Activated gamma-delta T cell treated with Interleukin-2 at 50 U/mL for 16 hours (primary cell): ENCODE measurements around the gene SEC22A.

Source experiments
- DNase-seq: peaks from one replicate; pipeline ENCODE4 v3.0.0-alpha.2; 2020

The SEC22A gene

DNA sequence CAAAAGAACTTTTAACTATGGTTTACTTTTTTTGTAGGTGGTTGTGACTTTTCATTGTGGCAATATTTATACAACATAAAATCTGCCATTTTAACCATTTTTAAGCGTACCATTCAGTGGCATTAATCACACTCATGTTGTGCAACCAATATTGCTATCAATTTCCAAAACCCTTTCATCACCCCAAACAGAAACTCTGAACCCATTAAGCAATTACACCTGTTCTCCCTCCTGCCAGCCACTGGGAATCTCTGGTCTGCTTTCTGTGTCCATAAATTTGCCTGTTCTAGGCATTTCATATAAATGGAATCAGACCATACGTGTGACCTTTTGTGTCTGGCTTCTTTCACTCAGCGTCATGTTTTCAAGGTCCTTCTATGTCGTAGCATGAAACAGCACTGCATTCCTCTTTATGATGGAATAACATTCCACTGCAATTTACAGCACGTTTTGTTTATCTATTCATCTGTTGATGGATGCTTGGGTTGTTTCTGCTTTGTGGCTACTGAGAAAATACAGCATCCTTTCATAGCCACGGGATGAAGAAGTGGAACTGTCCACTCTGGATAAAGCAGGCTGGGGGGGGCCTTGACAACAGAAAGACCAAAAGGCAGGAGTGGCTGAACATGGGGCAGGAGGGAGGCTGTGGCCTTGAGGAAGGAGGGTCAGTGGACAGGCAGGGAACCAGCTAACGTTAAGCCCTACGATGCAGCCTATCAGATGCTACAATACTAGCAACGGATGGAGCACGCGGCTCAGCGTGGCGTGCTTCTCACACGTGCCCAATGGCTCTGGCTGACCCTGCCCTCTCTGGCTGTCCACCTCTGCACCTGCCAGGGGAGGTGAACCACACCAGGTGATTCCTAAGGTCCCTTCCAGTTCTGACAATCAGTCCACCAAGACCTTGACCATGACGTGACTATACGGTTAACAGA, 110.9 kb downstream of the SEC22A start:
- DNase-seq: no peak

DNA sequence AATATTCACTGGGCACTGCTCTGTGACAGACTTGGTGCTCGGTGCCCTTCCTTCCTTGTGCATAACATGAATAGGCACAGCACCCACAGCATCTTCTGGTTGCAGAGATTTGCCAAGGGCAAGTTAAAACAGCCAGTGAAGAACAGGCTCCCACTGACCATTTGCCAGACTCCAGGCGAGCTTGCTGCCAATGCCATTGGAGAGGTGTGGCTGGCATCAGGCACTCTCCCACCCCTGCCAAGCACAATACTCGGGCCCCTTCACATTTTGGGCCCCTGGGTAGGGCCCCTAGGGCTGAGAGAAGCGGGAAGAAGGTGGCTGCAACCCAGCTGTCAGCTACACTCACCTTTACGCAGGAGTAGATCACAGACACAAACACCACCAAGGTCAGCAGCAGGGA, 112.1 kb downstream of the SEC22A start:
- DNase-seq: no peak

DNA sequence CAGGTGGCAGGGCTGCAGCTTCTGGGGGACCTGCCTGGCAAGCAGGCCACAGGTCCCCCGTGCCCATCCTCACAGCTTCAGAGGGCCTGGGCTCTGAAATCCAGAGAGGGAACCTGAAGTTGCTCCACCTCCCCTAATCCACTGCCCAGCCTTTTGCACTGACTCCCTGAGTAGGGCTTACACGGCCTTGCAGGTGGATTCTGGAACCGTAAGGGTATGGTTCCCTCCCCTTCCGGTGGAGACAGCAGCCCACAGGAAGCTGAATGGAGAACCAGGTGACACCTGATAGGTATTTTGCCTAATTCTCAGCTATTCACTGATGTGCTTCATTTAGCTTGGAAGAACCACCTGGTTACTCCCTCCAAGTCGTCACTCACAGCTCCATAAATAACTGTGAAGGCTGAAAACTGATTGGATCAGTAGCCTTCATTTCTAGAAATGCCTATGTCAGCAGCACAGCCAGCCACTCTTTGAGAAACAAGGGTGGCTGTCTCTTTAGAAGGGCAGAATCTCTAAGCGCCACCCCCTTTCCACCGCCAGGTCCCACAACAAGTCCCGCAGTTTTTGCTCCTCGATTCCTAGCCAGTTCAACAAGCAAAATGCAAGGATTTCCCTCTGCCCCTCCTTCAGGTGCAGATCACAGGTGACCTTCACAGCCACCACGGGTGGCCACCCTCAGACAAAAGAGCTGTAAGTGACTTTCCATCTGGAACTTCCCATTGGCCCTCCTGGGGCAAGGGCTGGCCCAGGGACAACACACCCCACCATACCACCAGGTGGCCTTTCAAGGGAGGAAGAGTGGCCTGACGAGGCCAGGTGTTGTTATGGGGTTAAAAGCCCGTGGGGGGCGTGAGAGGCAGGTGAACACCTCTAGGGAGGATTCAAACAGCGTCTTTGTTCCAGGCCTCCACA, 112.9 kb downstream of the SEC22A start:
- no peak for DNase-seq

DNA sequence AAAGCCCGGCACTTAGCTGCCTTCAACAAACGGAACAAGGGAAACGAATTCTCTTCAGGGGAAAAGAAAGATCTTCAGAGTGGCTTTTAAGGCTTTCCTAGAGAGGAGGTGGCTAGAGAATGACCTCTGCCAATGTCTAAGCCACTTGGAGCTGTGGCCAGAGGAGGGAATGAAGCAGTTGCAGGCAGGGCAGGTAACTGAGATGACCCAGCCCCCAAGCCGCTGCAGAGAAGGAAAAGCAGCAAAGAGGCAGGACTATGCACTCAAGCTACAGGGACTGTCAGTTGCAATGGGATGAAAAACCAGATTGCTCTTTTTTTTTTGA, 113.5 kb downstream of the SEC22A start:
- DNase-seq: no peak

DNA sequence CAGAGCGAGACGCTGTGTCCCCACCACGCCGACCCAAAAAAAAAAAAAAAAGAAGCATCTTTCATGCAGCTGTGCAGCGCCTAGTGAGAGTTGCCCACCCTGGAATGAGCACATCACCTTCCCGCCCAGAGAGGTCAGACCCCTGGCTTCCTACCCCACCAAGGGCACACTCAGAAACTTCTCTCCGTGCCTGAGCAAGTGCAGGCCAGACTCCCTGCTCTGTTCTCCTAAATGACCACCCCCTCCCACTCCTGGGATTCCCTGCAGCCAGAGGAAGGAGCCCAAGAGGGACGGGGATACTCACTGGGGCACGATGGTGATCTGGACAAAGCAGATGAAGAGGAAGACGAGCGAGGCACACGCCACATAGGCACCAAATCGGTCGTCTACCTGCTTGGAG, 116.0 kb downstream of the SEC22A start:
- DNase-seq: no peak

DNA sequence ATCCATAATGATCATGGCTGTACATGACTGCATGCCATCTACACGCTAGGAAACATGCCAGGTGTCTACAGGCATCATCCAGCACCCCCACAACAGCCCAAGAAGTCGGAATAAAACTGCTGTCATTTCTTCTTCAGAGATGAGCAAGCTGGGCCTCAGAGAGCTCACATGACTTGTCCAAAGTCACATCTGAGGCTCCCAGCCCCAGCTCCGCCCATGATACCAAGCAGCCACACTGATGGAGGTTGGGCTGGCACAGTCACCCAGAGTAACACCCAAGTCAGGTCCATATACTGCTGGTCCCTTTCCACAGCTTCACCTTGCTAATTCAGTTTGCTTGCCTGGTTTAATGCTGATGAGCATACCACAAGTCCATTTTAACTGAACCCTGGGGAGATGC, 116.6 kb downstream of the SEC22A start:
- DNase-seq: no peak

DNA sequence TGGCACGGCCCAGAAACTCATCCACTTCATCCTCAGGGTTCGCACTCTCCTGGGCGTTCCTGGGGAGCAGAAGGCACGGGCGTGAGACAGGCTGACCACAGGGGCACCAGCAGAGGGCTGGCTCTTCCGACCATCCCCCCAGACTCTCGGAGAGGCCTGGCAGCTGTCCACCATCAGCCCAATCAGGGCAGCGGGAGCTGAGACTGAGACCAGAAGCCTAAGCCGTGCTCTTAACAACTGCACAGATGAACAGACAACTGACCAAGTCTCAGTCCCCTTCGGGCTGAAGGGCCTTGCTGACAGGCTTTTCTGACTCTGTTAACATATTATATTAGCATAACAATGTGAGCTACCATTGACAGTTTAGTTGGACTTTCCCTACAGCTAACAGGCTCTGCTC, 118.0 kb downstream of the SEC22A start:
- DNase-seq: no peak

DNA sequence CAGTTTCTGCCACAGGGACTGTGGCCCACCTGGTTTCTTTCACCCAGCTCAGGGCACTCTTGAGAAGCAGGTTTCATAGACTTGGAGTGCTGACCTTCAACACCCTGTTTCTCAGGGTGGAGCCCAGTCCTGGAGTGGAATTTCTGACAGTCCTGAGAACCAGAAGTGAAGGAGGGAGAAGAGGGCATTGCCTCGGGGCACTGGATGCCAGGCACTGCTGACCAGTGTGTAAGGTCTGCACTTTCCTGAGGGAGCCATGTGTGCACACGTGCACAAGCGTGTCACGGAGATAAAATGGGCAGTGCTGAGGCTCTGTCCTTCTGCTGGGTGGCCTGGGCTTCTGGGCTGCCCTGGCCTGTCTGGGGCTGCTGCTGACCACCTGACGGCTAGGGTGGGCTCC, 118.5 kb downstream of the SEC22A start:
- DNase-seq: no peak

DNA sequence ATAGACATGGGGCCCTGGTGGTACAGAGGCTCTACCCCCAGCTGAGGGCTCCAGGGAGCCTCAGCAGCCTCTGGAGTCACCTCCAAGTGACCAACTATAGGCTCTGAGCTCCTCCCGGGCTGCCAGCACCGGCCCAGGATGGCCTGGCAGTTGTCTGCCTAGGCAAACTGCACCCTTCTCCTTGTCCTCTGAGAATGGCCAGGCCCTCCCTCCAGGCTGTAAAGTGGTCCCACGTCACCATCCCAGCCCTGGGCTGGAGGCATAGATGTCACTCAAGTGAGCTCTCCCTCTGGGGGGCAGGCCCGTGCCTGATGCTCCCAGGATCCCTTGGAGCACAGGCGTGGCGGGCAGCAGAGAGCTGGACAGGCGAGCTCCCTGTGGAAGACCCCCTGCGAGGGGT, 120.1 kb downstream of the SEC22A start:
- no peak for DNase-seq

DNA sequence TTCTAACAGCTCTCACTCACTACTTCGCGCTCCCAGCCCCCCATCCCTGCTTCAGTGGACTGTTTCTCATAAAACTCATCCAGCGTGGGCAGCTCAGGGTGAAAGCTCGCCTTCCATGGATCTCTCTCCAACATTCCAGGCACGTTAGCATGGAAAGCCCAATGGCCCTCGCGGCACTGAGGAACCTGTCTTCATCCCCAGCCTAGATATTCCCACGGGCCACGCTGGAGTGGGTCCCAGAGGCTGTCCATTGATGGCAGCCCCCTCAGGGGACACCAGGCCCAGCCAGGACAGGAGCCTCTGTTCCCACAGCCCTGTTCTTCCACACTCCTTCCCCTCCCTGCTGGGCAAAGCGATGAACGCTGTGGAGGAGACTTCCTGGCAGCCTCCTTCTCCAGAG, 121.1 kb downstream of the SEC22A start:
- DNase-seq: no peak
